Stomach (tissue), 9 donors: ENCODE measurements around the gene IL1RL1. TPM values are rescaled to one million over a fixed set of nuclear protein-coding genes. Genes with fewer than 3 reads are reported as not detected.

Experiments used
- DNase-seq, 2 donors: peaks; one replicate each; pipeline versions ENCODE4 v3.0.0 to v3.0.0-alpha.2; 2013 to 2019
- H3K27ac ChIP-seq, 5 donors: fragments of 200-600 bp in 4 of 5; sonication (generic) in 4 of 5; one replicate each; pipeline ENCODE4 v1.5.1; 2013 to 2019; ENCODE audit warnings: mild to moderate bottlenecking in 1 of 5, moderate library complexity in 1 of 5
- H3K27me3 ChIP-seq, 3 donors: fragments of 200-600 bp; sonication (generic); one replicate each; pipeline ENCODE4 v1.5.1; 2017 to 2019; ENCODE audit warnings: mixed run types in 1 of 3
- H3K36me3 ChIP-seq, 4 donors: fragments of 200-600 bp; sonication (generic); 1 replicate in 3 of 4; 2 replicates in 1 of 4; pipeline ENCODE4 v1.5.1; 2016 to 2019
- H3K4me1 ChIP-seq, 4 donors: fragments of 200-600 bp; sonication (generic); one replicate each; pipeline ENCODE4 v1.5.1; 2016 to 2019
- H3K4me3 ChIP-seq, 4 donors: fragments of 200-600 bp; sonication (generic) in 3 of 4; one replicate each; pipeline ENCODE4 v1.5.1; 2016 to 2019; ENCODE audit warnings: mild to moderate bottlenecking in 1 of 4
- H3K9me3 ChIP-seq, 4 donors: fragments of 200-600 bp; sonication (generic); one replicate each; pipeline ENCODE4 v1.5.1; 2016 to 2019
- CTCF ChIP-seq, 7 experiments: fragments of 450-650 bp in 4 of 7; fragments of 200-600 bp in 3 of 7; sonication (generic) in 3 of 7; IDR thresholded peaks; one replicate each; pipeline ENCODE4 v1.5.1; 2016 to 2019; ENCODE audit warnings: antibody characterized with exemption in 7 of 7, control low read depth in 2 of 7, mild to moderate bottlenecking in 1 of 7
- EP300 ChIP-seq: sonication (generic); formaldehyde crosslinking; IDR thresholded peaks from one replicate; pipeline ENCODE4 v1.6.1; 2017; ENCODE audit warnings: antibody characterized with exemption
- POLR2A ChIP-seq, 4 donors: fragments of 450-650 bp; IDR thresholded peaks; one replicate each; pipeline ENCODE4 v1.6.1; 2016; ENCODE audit warnings: antibody characterized with exemption in 4 of 4, control low read depth in 2 of 4, mild to moderate bottlenecking in 1 of 4, moderate library complexity in 1 of 4
- POLR2AphosphoS5 ChIP-seq, 3 donors: sonication (generic); formaldehyde crosslinking; IDR thresholded peaks; one replicate each; pipeline ENCODE4 v1.6.1; 2016; ENCODE audit warnings: antibody characterized with exemption in 3 of 3
- WGBS, 5 donors: extraction: QIAGEN DNeasy Blood & Tissue Kit in 3 of 5; methylation state at CpG; one replicate each; pipeline versions ENCODE4 v1.1.5 to v1.1.7; 2013 to 2018; 5-methylcytosine and 5-hydroxymethylcytosine counted together
- intact Hi-C: fragments of 100-400 bp; cut with DNase I; formaldehyde crosslinking; loops from one replicate; pipeline ENCODE4 v1.15.1; 2023; ENCODE audit warnings: low total_unique reads
- polyA plus RNA-seq, 3 donors: library from polyadenylated mRNA; stranded (reverse); fragments of 200-250 nt; gene quantifications; one replicate each; pipeline ENCODE4 v1.2.3, GENCODE V29; 2013
- total RNA-seq, 5 donors: library from RNA; depleted of rRNA; stranded (reverse); fragments of >200 nt; gene quantifications; one replicate each; pipeline versions ENCODE4 v1.1.0 to v1.2.3, GENCODE V29; 2014 to 2016
- donor health status: healthy with polysubstance abuse.
- donor health status: Bipolar disorder and iron deficiency.
- donor health status: healthy.

Gene IL1RL1
- total and polyA plus RNA-seq, 8 donors = 0.29 to 61.7 (median 25.4) TPM

GRCh38 chr2:102301867-102302362, 9.4 kb upstream of the IL1RL1 start:
- peak in 1 of 2 donors; percentile 54 for DNase-seq
- 15 to 28% (median 23%) methylated on average over 7 of the region's 7 CpGs for WGBS, 5 donors
- Histone ChIP-seq H3K4me1 (no peaks in the 10 kb centered on the region), H3K27me3 (peaks cover 0 to 5% (median 0%) of the 10 kb centered on the region in 3 donors), H3K27ac (no peak overlapping the region), H3K9me3 (no peaks in the 10 kb centered on the region), H3K36me3 (no peaks in the 10 kb centered on the region), H3K4me3 (no peak overlapping the region)
- intact Hi-C loops = no loop called here
- TF ChIP-seq CTCF (IDR thresholded peaks at IDR 0.05) (peak in 1 of 7 experiments; percentile 8), POLR2A (IDR thresholded peaks at IDR 0.05) (no peak)

- WGBS, 5 donors = 76 to 84% (median 79%) methylated on average over 3 of the region's 3 CpGs
- H3K4me1 ChIP-seq = no peaks in the 10 kb centered on the region
- DNase-seq = no peak
- H3K27ac ChIP-seq = no peak overlapping the region
- TF ChIP-seq POLR2AphosphoS5 (IDR thresholded peaks at IDR 0.05) (no peak), POLR2A (IDR thresholded peaks at IDR 0.05) (no peak), CTCF (IDR thresholded peaks at IDR 0.05) (no peak), EP300 (no peak)
- no peaks in the 10 kb centered on the region for H3K9me3 ChIP-seq
- H3K4me3 ChIP-seq = no peak overlapping the region
- H3K36me3 ChIP-seq = no peaks in the 10 kb centered on the region
- peaks cover 0 to 5% (median 0%) of the 10 kb centered on the region in 3 donors for H3K27me3 ChIP-seq
- intact Hi-C loops = no loop called here
Observed at GRCh38 chr2:102302458-102302857, 8.9 kb upstream of the IL1RL1 start.

- no peak for DNase-seq
- TF ChIP-seq POLR2AphosphoS5 (IDR thresholded peaks at IDR 0.05) = no peak
- no peak for TF ChIP-seq POLR2A (IDR thresholded peaks at IDR 0.05)
- TF ChIP-seq EP300 = no peak
- no peak for TF ChIP-seq CTCF (IDR thresholded peaks at IDR 0.05)
- 42 to 68% (median 56%) methylated on average over 3 of the region's 3 CpGs for WGBS, 5 donors
Observed at GRCh38 chr2:102303589-102303988, 7.8 kb upstream of the IL1RL1 start.

GRCh38 chr2:102304268-102304667, 7.1 kb upstream of the IL1RL1 start:
- Histone ChIP-seq H3K4me3 (no peak overlapping the region), H3K4me1 (no peaks in the 10 kb centered on the region), H3K27ac (no peak overlapping the region), H3K9me3 (no peaks in the 10 kb centered on the region), H3K27me3 (peaks cover 0 to 11% (median 0%) of the 10 kb centered on the region in 3 donors), H3K36me3 (no peaks in the 10 kb centered on the region)
- DNase-seq = no peak
- TF ChIP-seq POLR2A (IDR thresholded peaks at IDR 0.05) (no peak), POLR2AphosphoS5 (IDR thresholded peaks at IDR 0.05) (no peak), EP300 (no peak), CTCF (IDR thresholded peaks at IDR 0.05) (no peak)
- WGBS, 5 donors = 62 to 70% (median 65%) methylated on average over 2 of the region's 2 CpGs
- intact Hi-C loops = no loop called here

More at GRCh38 chr2:102303589-102303988, 7.8 kb upstream of the IL1RL1 start:
- Histone ChIP-seq H3K27me3 (peaks cover 0 to 11% (median 0%) of the 10 kb centered on the region in 3 donors), H3K4me1 (no peaks in the 10 kb centered on the region), H3K9me3 (no peaks in the 10 kb centered on the region), H3K36me3 (no peaks in the 10 kb centered on the region), H3K4me3 (no peak overlapping the region), H3K27ac (no peak overlapping the region)
- intact Hi-C loops = no loop called here
